Measurements from ENCODE around the gene ITGA7.

DNA sequence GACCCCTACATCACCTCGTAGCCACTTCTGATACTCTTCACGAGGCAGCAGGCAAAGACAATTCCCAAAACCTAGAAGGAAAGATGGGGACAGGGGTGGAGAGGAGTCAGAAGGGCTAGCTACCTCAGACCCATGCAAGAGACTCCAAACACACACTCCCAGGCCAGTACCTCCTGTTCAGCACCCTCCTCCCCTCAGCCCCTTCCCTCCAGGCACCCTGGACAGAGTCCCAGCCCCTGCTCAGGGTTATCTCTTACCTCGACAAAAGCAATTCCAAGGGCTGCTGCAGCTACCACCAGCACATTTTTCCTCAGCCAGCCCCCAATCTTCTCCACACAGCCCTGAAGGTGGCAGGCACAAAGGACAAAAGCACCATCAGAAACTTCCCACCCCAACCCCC lies 17.9 kb upstream of the ITGA7 start:
- TF ChIP-seq, protein P1, sequence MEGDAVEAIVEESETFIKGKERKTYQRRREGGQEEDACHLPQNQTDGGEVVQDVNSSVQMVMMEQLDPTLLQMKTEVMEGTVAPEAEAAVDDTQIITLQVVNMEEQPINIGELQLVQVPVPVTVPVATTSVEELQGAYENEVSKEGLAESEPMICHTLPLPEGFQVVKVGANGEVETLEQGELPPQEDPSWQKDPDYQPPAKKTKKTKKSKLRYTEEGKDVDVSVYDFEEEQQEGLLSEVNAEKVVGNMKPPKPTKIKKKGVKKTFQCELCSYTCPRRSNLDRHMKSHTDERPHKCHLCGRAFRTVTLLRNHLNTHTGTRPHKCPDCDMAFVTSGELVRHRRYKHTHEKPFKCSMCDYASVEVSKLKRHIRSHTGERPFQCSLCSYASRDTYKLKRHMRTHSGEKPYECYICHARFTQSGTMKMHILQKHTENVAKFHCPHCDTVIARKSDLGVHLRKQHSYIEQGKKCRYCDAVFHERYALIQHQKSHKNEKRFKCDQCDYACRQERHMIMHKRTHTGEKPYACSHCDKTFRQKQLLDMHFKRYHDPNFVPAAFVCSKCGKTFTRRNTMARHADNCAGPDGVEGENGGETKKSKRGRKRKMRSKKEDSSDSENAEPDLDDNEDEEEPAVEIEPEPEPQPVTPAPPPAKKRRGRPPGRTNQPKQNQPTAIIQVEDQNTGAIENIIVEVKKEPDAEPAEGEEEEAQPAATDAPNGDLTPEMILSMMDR (IDR thresholded peaks at IDR 0.05): no peak
- no peak for TF ChIP-seq POLR2A (IDR thresholded peaks at IDR 0.05)
